HG03469 (cell line): ENCODE results near the gene MT1G.
"Not testable (repeated sequence)": the region's sequence is repeated elsewhere in the genome, so short reads cannot be mapped to it uniquely, and the experiment has no call there.

ENCODE experiments used
- ATAC-seq: cut with Tn5 transposase; IDR thresholded peaks from one replicate; pipeline ENCODE4 v1.9.1; 2021; ENCODE audit warnings: mild to moderate bottlenecking, moderate library complexity, moderate number of reproducible peaks; ENCODE audit not compliant: unreplicated experiment

MT1G gene

DNA sequence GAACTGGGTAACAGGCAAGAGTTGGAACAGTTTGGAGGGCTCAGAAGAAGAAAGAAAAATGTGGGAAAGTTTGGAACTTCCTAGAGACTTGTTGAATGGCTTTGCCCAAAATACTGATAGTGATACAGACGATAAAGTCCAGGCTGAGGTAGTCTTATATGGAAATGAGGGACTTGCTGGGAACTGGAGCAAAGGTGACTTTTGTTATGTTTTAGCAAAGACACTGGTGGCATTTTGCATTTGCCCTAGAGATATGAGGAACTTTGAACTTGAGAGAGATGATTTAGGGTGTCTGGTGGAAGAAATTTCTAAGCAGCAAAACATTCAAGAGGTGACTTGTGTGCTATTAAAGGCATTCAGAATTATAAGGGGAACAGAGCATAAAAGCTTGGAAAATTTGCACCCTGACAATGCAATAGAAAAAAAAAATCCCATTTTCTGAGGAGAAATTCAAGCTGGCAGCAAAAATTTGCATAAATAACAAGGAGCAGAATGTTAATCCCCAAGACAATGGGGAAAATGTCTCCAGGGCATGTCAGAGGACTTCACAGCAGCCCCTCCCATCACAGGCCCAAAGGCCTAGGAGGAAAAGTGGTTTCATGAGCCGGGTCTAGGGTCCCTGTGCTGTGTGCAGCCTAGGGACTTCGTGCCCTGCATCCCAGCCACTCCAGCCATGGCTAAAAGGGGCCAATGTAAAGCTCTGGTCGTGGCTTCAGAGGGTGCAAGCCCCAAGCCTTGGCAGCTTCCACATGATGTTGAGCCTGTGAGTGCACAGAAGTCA lies 46.0 kb downstream of the MT1G start:
- ATAC-seq, result not testable (repeated sequence)

DNA sequence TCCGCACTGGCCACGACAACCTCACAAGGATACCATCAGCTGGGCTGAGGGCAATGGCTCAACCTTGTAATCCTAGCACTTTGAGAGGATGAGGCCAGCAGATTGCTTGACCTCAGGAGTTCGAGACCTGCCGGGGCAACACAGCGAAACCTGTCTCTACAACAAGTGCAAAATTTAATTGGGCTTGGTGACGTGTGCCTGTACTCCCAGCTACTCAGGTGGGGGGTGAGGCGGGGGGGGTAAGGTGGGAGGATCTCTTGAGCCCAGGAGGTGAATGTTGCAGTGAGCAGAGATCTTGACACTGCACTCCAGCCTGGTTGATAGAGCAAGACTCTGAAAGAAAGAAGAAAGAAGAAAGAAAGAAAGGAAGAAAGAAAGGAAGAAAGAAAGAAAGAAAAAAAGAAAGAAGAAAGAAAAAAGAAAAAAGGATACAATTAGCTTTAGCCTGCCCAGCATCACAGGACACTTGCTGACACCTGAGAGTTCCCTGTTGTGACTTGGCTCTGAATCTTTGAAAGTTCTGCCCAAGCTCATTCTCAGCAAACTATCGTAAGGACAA lies 47.4 kb downstream of the MT1G start:
- no peak for ATAC-seq

DNA sequence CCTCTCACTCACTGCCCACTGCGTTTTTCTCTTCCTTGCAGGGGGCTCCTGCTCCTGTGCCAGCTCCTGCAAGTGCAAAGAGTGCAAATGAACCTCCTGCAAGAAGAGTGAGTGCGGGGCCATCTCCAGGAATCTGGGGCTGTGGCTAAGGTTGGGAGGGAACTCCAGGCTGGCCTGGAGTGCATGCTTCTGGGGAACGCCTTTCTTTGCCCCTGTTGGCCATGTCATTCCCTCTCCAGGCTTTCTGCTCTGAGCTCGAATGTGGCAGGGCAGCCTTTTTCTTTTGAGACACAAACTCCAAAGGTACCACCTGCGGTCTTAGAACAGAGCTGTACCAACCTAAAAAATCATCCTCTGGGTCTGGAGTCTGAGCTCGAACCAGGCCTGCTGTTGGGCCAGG lies 49.7 kb downstream of the MT1G start:
- ATAC-seq, result no peak

DNA sequence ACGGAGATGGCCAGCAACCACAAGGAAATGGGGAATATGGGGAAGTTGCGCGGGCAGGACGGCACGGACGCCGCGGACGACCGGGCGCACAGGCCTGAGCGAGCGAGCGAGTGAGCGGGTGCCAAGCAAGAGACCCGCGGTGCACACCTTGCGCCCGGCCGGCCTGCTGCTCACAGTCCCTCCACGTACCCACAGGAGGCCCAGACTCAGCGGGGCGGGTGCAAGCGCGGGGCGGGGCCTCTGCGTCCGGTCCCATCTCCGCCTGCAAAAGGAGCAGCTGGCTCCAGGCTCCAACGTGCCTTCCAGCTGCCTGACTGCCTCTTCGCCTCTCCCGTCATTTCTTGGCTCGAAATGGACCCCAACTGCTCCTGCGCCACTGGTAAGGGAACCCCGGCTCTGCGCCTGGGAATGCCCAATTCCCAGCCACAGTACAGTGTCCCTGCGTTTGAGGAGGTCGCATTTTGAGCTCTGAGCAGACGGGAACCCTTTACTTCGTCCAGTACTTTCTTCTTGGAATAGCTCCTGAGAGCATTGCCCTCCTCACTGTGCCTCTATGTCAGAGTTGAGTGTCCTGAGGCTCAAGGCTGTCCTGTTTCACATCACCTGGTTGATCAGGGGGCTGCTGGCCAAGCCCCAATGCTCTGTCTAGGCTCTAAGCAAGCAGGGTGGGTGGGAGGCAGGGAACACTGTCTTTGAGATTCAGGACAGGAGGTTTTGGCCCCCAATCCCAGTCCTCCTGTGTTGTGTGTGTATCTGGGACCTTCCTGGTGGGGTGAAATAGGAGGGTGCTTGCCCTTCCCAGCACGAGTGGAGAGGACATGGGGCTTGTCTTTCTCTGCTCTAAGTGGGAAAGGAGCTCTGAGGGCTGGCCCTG lies 50.4 kb downstream of the MT1G start:
- no peak for ATAC-seq
